ENCODE results near the gene SRSF8. TPM values are rescaled to one million over a fixed set of nuclear protein-coding genes. Genes with fewer than 3 reads are reported as not detected.
A peak's percentile ranks its signal among the peaks of the same experiment; 100 is the strongest.

Gene SRSF8
- total and polyA plus RNA-seq, 8 donors = 17.3 to 35.9 (median 27.1) TPM

- no peaks in the 10 kb centered on the region for H3K4me1 ChIP-seq
- no peak overlapping the region for H3K4me3 ChIP-seq
- no peaks in the 10 kb centered on the region for H3K9me3 ChIP-seq
- no peak for FAIRE-seq
- H3K27ac ChIP-seq = no peak overlapping the region
- intact Hi-C loops (cut with DNase I) = no loop called here
- TF ChIP-seq CTCF (IDR thresholded peaks at IDR 0.05) = no peak
- no peak for ATAC-seq
- no peak for DNase-seq
- 90 to 95% methylated on average over 8 of the region's 8 CpGs for WGBS, 2 donors
- H3K36me3 ChIP-seq = no peaks in the 10 kb centered on the region
- no peaks in the 10 kb centered on the region for H3K27me3 ChIP-seq
These were observed 8.8 kb upstream of the SRSF8 start for GRCh38 chr11:95057959-95058358.

GRCh38 chr11:95058621-95059020, 8.1 kb upstream of the SRSF8 start:
- TF ChIP-seq CTCF (IDR thresholded peaks at IDR 0.05) = no peak
- Histone ChIP-seq H3K27ac (no peak overlapping the region), H3K9me3 (no peaks in the 10 kb centered on the region), H3K36me3 (no peaks in the 10 kb centered on the region), H3K4me1 (no peaks in the 10 kb centered on the region), H3K27me3 (no peaks in the 10 kb centered on the region), H3K4me3 (no peak overlapping the region)
- ATAC-seq = no peak
- intact Hi-C loops (cut with DNase I) = no loop called here
- FAIRE-seq = no peak
- DNase-seq = no peak
- 88 to 89% methylated on average over 1 of the region's 1 CpG for WGBS, 2 donors

GRCh38 chr11:95059046-95059445, 7.7 kb upstream of the SRSF8 start:
- intact Hi-C loops (cut with DNase I) = no loop called here
- Histone ChIP-seq H3K27me3 (no peaks in the 10 kb centered on the region), H3K36me3 (no peaks in the 10 kb centered on the region), H3K9me3 (no peaks in the 10 kb centered on the region), H3K27ac (no peak overlapping the region), H3K4me1 (no peaks in the 10 kb centered on the region), H3K4me3 (no peak overlapping the region)
- DNase-seq (no peak), ATAC-seq (no peak), FAIRE-seq (no peak)
- TF ChIP-seq CTCF (IDR thresholded peaks at IDR 0.05) = no peak
- 84 to 87% methylated on average over 6 of the region's 6 CpGs for WGBS, 2 donors

- FAIRE-seq (no peak), DNase-seq (no peak), ATAC-seq (no peak)
- Histone ChIP-seq H3K27me3 (no peaks in the 10 kb centered on the region), H3K36me3 (no peaks in the 10 kb centered on the region), H3K27ac (no peak overlapping the region), H3K4me1 (peaks cover 10 to 19% (median 18%) of the 10 kb centered on the region in 3 donors), H3K4me3 (no peak overlapping the region), H3K9me3 (no peaks in the 10 kb centered on the region)
- 94 to 99% methylated on average over 1 of the region's 1 CpG for WGBS, 2 donors
- no peak for TF ChIP-seq CTCF (IDR thresholded peaks at IDR 0.05)
- intact Hi-C loops (cut with DNase I) = no loop called here
These were observed 1.4 kb upstream of the SRSF8 start for GRCh38 chr11:95065336-95065735.

GRCh38 chr11:95067039-95067840, 521 bp downstream of the SRSF8 start:
- WGBS, 2 donors = 0% methylated on average over 85 to 98 of the region's 98 CpGs
- Histone ChIP-seq H3K36me3 (no peaks in the 10 kb centered on the region), H3K27ac (peak overlapping the region; percentile 96 to 98 (median 98)), H3K4me3 (peak overlapping the region; percentile 49 to 80 (median 72)), H3K27me3 (no peaks in the 10 kb centered on the region), H3K9me3 (no peaks in the 10 kb centered on the region), H3K4me1 (peaks cover 10 to 19% (median 18%) of the 10 kb centered on the region in 3 donors)
- peak; percentile 75 to 87 (median 84) for ATAC-seq
- TF ChIP-seq CTCF (IDR thresholded peaks at IDR 0.05) = peak in 2 of 4 donors; percentile 39 to 54
- no peak for FAIRE-seq
- peak; percentile 78 to 90 (median 88) for DNase-seq
- intact Hi-C loops (cut with DNase I) = no loop called here

Measured in pancreas (tissue), 10 donors.